Neural cell (in vitro differentiated cells): ENCODE measurements around the gene UQCC2. TPM values are rescaled to one million over a fixed set of nuclear protein-coding genes. Genes with fewer than 3 reads are reported as not detected.

Source experiments
- H2AFZ ChIP-seq: fragments of 200-600, 300-800 bp; sonication (generic), shearing (Covaris generic); 2 replicates; pipeline ENCODE4 v1.6.0; 2014; ENCODE audit warnings: low read depth, mild to moderate bottlenecking, antibody characterized with exemption, low read length, moderate library complexity
- H3F3A ChIP-seq: fragments of 200-600 bp; shearing (Covaris generic); 2 replicates; pipeline ENCODE4 v1.6.1; 2016; ENCODE audit warnings: mild to moderate bottlenecking, moderate library complexity, mixed read lengths, antibody characterized with exemption, low read length; ENCODE audit not compliant: insufficient read depth, poor library complexity, severe bottlenecking
- H3K27ac ChIP-seq: fragments of 200-600, 300-800 bp; sonication (generic), shearing (Covaris generic); 2 replicates; pipeline ENCODE4 v1.5.1; 2014; ENCODE audit warnings: mild to moderate bottlenecking, low read length, moderate library complexity
- H3K27me3 ChIP-seq: fragments of 300-800, 200-600 bp; sonication (generic), shearing (Covaris generic); 2 replicates; pipeline ENCODE4 v1.6.0; 2014; ENCODE audit warnings: mild to moderate bottlenecking, low read depth, low read length, moderate library complexity; ENCODE audit not compliant: insufficient read depth
- H3K36me3 ChIP-seq: fragments of 300-800, 200-600 bp; sonication (generic), shearing (Covaris generic); 2 replicates; pipeline ENCODE4 v1.5.1; 2014; ENCODE audit warnings: mild to moderate bottlenecking, antibody characterized with exemption, low read length, moderate library complexity; ENCODE audit not compliant: insufficient read depth
- H3K4me2 ChIP-seq: fragments of 300-800, 200-600 bp; sonication (generic), shearing (Covaris generic); 2 replicates; pipeline ENCODE4 v1.6.0; 2014; ENCODE audit warnings: mild to moderate bottlenecking, low read length
- H3K4me3 ChIP-seq: fragments of 300-800, 200-600 bp; sonication (generic), shearing (Covaris generic); 2 replicates; pipeline ENCODE4 v1.5.1; 2014; ENCODE audit warnings: mild to moderate bottlenecking, low read length, moderate library complexity
- H3K79me2 ChIP-seq: fragments of 200-600 bp; shearing (Covaris generic); replicated peaks from 2 replicates; pipeline ENCODE4 v1.6.0; 2014; ENCODE audit warnings: mild to moderate bottlenecking, low read length, moderate library complexity; ENCODE audit not compliant: insufficient read depth
- H3K9ac ChIP-seq: fragments of 300-800, 200-600 bp; sonication (generic), shearing (Covaris generic); 2 replicates; pipeline ENCODE4 v1.6.1; 2016; ENCODE audit warnings: mild to moderate bottlenecking, low read length, mixed read lengths
- H3K9me2 ChIP-seq: fragments of 200-600 bp; shearing (Covaris generic); 2 replicates; pipeline ENCODE4 v1.6.1; 2016; ENCODE audit warnings: mild to moderate bottlenecking, low read length, mixed read lengths; ENCODE audit not compliant: insufficient read depth
- H3K9me3 ChIP-seq: fragments of 200-600, 300-800 bp; sonication (generic), shearing (Covaris generic); 2 replicates; pipeline ENCODE4 v1.6.1; 2016; ENCODE audit warnings: mild to moderate bottlenecking, mixed run types, low read length, moderate library complexity, mixed read lengths
- H4K20me1 ChIP-seq: fragments of 200-600 bp; shearing (Covaris generic); 2 replicates; pipeline ENCODE4 v1.6.1; 2016; ENCODE audit warnings: mild to moderate bottlenecking, mixed run types; ENCODE audit not compliant: insufficient read depth
- CTCF ChIP-seq: fragments of 450-650 bp; IDR thresholded peaks from 2 replicates; pipeline ENCODE4 v1.5.1; 2014; ENCODE audit warnings: antibody characterized with exemption, mild to moderate bottlenecking, moderate library complexity; ENCODE audit not compliant: poor library complexity, severe bottlenecking
- EP300 ChIP-seq: fragments of 450-650 bp; conservative IDR thresholded peaks from 2 replicates; pipeline ENCODE4 v1.6.1; 2014; ENCODE audit warnings: antibody characterized with exemption, mild to moderate bottlenecking, moderate library complexity; ENCODE audit not compliant: poor library complexity, severe bottlenecking
- EZH2 ChIP-seq: fragments of 200-600, 300-800 bp; shearing (Covaris generic), sonication (generic); IDR thresholded peaks from 2 replicates; pipeline ENCODE4 v1.6.1; 2014; ENCODE audit warnings: antibody characterized with exemption, low read length, borderline replicate concordance, mild to moderate bottlenecking; ENCODE audit not compliant: insufficient read depth, poor library complexity, severe bottlenecking
- MXI1 ChIP-seq: fragments of 450-650 bp; conservative IDR thresholded peaks from 2 replicates; pipeline ENCODE4 v1.6.1; 2014; ENCODE audit warnings: antibody characterized with exemption, mild to moderate bottlenecking; ENCODE audit not compliant: poor library complexity, severe bottlenecking
- POLR2AphosphoS5 ChIP-seq: IDR thresholded peaks from 2 replicates; pipeline ENCODE4 v1.6.1; 2012
- RAD21 ChIP-seq: fragments of 450-650 bp; conservative IDR thresholded peaks from 2 replicates; pipeline ENCODE4 v1.6.1; 2014; ENCODE audit warnings: antibody characterized with exemption, mild to moderate bottlenecking, moderate library complexity
- REST ChIP-seq: IDR thresholded peaks from 2 replicates; pipeline ENCODE4 v1.6.1; 2012; ENCODE audit warnings: borderline replicate concordance
- SMC3 ChIP-seq: fragments of 450-650 bp; conservative IDR thresholded peaks from 2 replicates; pipeline ENCODE4 v1.6.1; 2014; ENCODE audit warnings: antibody characterized with exemption, mild to moderate bottlenecking, moderate library complexity; ENCODE audit not compliant: poor library complexity
- TAF1 ChIP-seq: IDR thresholded peaks from 2 replicates; pipeline ENCODE4 v1.6.1; 2012; ENCODE audit warnings: low read depth
- polyA plus RNA-seq: library from polyadenylated mRNA; depleted of rRNA; stranded (reverse); fragments of >200 nt; gene quantifications from 2 replicates; pipeline ENCODE4 v1.2.3, GENCODE V29; 2014

The UQCC2 gene
- polyA plus RNA-seq, 1 donor from 2014 or later, result 123 TPM

GRCh38 chr6:33732385-33732784, 20.9 kb upstream of the UQCC2 start:
- Histone ChIP-seq H4K20me1 (no peaks in the 10 kb centered on the region), H3K79me2 (no peaks in the 10 kb centered on the region), H3K27ac (no peak overlapping the region), H3F3A (no peaks in the 10 kb centered on the region), H3K36me3 (no peaks in the 10 kb centered on the region), H3K9me2 (no peaks in the 10 kb centered on the region), H3K4me3 (no peak overlapping the region), H3K9ac (peak overlapping the region; percentile 9), H3K27me3 (no peaks in the 10 kb centered on the region), H2AFZ (no peak overlapping the region), H3K4me2 (no peak overlapping the region), H3K9me3 (no peaks in the 10 kb centered on the region)
- TF ChIP-seq MXI1 (no peak), RAD21 (no peak), EP300 (no peak), SMC3 (no peak)

- Histone ChIP-seq H3K27me3 (no peaks in the 10 kb centered on the region), H3K9me3 (no peaks in the 10 kb centered on the region), H4K20me1 (no peaks in the 10 kb centered on the region), H3K27ac (no peak overlapping the region), H3K79me2 (no peaks in the 10 kb centered on the region), H3F3A (no peaks in the 10 kb centered on the region), H3K9ac (no peak overlapping the region), H3K4me3 (no peak overlapping the region), H2AFZ (no peak overlapping the region), H3K4me2 (no peak overlapping the region), H3K36me3 (no peaks in the 10 kb centered on the region), H3K9me2 (no peaks in the 10 kb centered on the region)
- TF ChIP-seq POLR2AphosphoS5 (no peak), EP300 (no peak), SMC3 (no peak)
Measured at GRCh38 chr6:33731751-33732282, 20.3 kb upstream of the UQCC2 start.

GRCh38 chr6:33731035-33731434, 19.5 kb upstream of the UQCC2 start:
- no peak for TF ChIP-seq POLR2AphosphoS5
- TF ChIP-seq TAF1, result no peak
- TF ChIP-seq REST, result no peak
- no peak for TF ChIP-seq MXI1
- no peak for TF ChIP-seq SMC3
- no peak for TF ChIP-seq CTCF
- no peak for TF ChIP-seq EZH2
- TF ChIP-seq EP300, result no peak
- no peak for TF ChIP-seq RAD21
- no peak overlapping the region for H3K4me2 ChIP-seq
- no peak overlapping the region for H3K27ac ChIP-seq
- H3K36me3 ChIP-seq, result no peaks in the 10 kb centered on the region
- no peak overlapping the region for H3K9ac ChIP-seq
- no peaks in the 10 kb centered on the region for H3K9me2 ChIP-seq
- H3K27me3 ChIP-seq, result no peaks in the 10 kb centered on the region
- no peak overlapping the region for H2AFZ ChIP-seq
- H3K4me3 ChIP-seq, result no peak overlapping the region
- H4K20me1 ChIP-seq, result no peaks in the 10 kb centered on the region
- H3F3A ChIP-seq, result no peaks in the 10 kb centered on the region
- no peaks in the 10 kb centered on the region for H3K79me2 ChIP-seq
- no peaks in the 10 kb centered on the region for H3K9me3 ChIP-seq
